CD4-positive, alpha-beta T cell (primary cell): ENCODE results near the gene FOXO1. TPM values are rescaled to one million over a fixed set of nuclear protein-coding genes. Genes with fewer than 3 reads are reported as not detected.

Source experiments
- ATAC-seq: fragments of 200-7000 bp; cut with Tn5 transposase; one replicate; pipeline ENCODE4 v1.10.0; 2022; ENCODE audit warnings: mild to moderate bottlenecking; ENCODE audit not compliant: poor library complexity
- CTCF ChIA-PET: fragments of 350-600 bp; sonication (Branson Sonifier 250); formaldehyde crosslinking; loops from one replicate; lab custom pipeline; 2021; ENCODE audit warnings: antibody characterized with exemption, inconsistent platforms; lab: Charles Lee
- POLR2A ChIA-PET: fragments of 350-600 bp; sonication (Branson Sonifier 250); formaldehyde crosslinking; loops from one replicate; lab custom pipeline; 2021; ENCODE audit warnings: antibody characterized with exemption, inconsistent platforms; lab: Charles Lee
- DNase-seq, 14 experiments: peaks; one replicate each; pipeline ENCODE4 v3.0.0-alpha.2; 2013 to 2020; ENCODE audit warnings: mixed read lengths in 2 of 14
- H3K27ac ChIP-seq, 2 donors: one replicate each; pipeline versions ENCODE4 v1.5.1 to v1.7.0; 2013; ENCODE audit warnings: low read length in 2 of 2, low read depth in 1 of 2, mild to moderate bottlenecking in 1 of 2
- H3K27me3 ChIP-seq, 2 experiments: 1 replicate in 1 of 2; 2 replicates in 1 of 2; pipeline versions ENCODE4 v1.6.1 to v1.7.0; 2013; ENCODE audit warnings: low read length in 2 of 2, control low read depth in 1 of 2, mild to moderate bottlenecking in 1 of 2, moderate library complexity in 1 of 2; ENCODE audit not compliant: insufficient read depth in 2 of 2, control insufficient read depth in 1 of 2
- H3K36me3 ChIP-seq: one replicate; pipeline ENCODE4 v1.6.1; 2013; ENCODE audit warnings: low read length, control low read depth; ENCODE audit not compliant: insufficient read depth
- H3K4me1 ChIP-seq: one replicate; pipeline ENCODE4 v1.6.1; 2013; ENCODE audit warnings: low read length, control low read depth; ENCODE audit not compliant: insufficient read depth
- H3K4me3 ChIP-seq: one replicate; pipeline ENCODE4 v1.5.1; 2013; ENCODE audit warnings: mild to moderate bottlenecking, low read length, moderate library complexity
- H3K9me3 ChIP-seq, 2 experiments: 1 replicate in 1 of 2; 2 replicates in 1 of 2; pipeline versions ENCODE4 v1.6.1 to v1.7.0; 2013; ENCODE audit warnings: low read length in 2 of 2, mild to moderate bottlenecking in 2 of 2, control low read depth in 1 of 2, moderate library complexity in 1 of 2; ENCODE audit not compliant: control insufficient read depth in 1 of 2, insufficient read depth in 1 of 2
- H3K27ac Mint-ChIP-seq: one replicate; pipeline ENCODE4 v1.8.0; 2020; ENCODE audit warnings: mixed read lengths
- H3K27me3 Mint-ChIP-seq: one replicate; pipeline ENCODE4 v1.8.0; 2021; ENCODE audit warnings: mixed read lengths
- H3K36me3 Mint-ChIP-seq: one replicate; pipeline ENCODE4 v1.8.0; 2021; ENCODE audit warnings: low read depth, mixed read lengths
- H3K4me1 Mint-ChIP-seq: one replicate; pipeline ENCODE4 v1.8.0; 2021; ENCODE audit warnings: low read depth, mixed read lengths
- H3K4me3 Mint-ChIP-seq: one replicate; pipeline ENCODE4 v1.8.0; 2020; ENCODE audit warnings: mild to moderate bottlenecking, mixed read lengths
- H3K9me3 Mint-ChIP-seq: one replicate; pipeline ENCODE4 v1.8.0; 2020; ENCODE audit warnings: mixed read lengths
- intact Hi-C, 2 experiments: fragments of 100-400 bp; cut with DNase I in 1 of 2; cut with micrococcal nuclease in 1 of 2; formaldehyde crosslinking; loops; one replicate each; pipeline versions ENCODE4 v1.15.1 to v1.9.0; 2023 to 2025; cut with DNase I, micrococcal nuclease
- total RNA-seq, 174 experiments: library from RNA in 2 of 174; stranded (reverse) in 2 of 174; gene quantifications; one replicate each; pipeline ENCODE4 v1.2.3 and lab custom pipeline; 2021 to 2026
- TF ChIP-seq, protein P1 (sequence below): fragments of 200-600 bp; IDR thresholded peaks from one replicate; pipeline ENCODE4 v1.8.0; 2022; ENCODE audit warnings: antibody characterized with exemption, mild to moderate bottlenecking

The FOXO1 gene
- total RNA-seq, 2 experiments from 2014 or later, result 93.1 to 101 TPM

DNA sequence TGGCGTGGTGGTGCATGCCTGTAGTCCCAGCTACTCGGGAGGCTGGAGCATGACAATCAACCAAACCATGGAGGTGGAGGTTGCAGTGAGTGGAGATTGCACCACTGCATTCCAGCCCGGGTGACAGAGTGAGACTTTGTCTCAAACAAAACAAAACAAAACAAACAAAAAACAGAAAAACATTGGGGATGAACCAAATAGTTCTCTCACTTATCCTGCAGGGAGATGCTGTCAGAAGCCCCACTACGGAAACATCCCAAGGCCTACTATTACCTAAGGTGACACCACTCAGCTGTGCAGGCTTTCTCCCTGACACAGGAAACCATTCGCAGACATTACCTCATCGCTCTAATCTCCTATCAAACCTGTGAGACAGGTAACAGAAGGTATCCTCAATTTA, 113.5 kb downstream of the FOXO1 start:
- CTCF ChIA-PET, result no interaction called here
- ATAC-seq (peak; percentile 68), DNase-seq (peak in 2 of 14 experiments; percentile 25 to 28)
- Mint-ChIP-seq H3K4me1 (peaks cover 83% of the 10 kb centered on the region), H3K36me3 (peaks cover 45% of the 10 kb centered on the region), H3K9me3 (peaks cover 6% of the 10 kb centered on the region), H3K27me3 (no peaks in the 10 kb centered on the region), H3K27ac (peak overlapping the region; percentile 71), H3K4me3 (no peak overlapping the region)
- TF ChIP-seq, protein P1, sequence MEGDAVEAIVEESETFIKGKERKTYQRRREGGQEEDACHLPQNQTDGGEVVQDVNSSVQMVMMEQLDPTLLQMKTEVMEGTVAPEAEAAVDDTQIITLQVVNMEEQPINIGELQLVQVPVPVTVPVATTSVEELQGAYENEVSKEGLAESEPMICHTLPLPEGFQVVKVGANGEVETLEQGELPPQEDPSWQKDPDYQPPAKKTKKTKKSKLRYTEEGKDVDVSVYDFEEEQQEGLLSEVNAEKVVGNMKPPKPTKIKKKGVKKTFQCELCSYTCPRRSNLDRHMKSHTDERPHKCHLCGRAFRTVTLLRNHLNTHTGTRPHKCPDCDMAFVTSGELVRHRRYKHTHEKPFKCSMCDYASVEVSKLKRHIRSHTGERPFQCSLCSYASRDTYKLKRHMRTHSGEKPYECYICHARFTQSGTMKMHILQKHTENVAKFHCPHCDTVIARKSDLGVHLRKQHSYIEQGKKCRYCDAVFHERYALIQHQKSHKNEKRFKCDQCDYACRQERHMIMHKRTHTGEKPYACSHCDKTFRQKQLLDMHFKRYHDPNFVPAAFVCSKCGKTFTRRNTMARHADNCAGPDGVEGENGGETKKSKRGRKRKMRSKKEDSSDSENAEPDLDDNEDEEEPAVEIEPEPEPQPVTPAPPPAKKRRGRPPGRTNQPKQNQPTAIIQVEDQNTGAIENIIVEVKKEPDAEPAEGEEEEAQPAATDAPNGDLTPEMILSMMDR, result no peak
- intact Hi-C loops, result no loop called here
- Histone ChIP-seq H3K27me3 (no peaks in the 10 kb centered on the region), H3K9me3 (no peaks in the 10 kb centered on the region), H3K27ac (peak overlapping the region in 1 of 2 donors; percentile 34), H3K4me1 (peaks cover 6% of the 10 kb centered on the region), H3K36me3 (peaks cover 15% of the 10 kb centered on the region), H3K4me3 (no peak overlapping the region)
- POLR2A ChIA-PET, result no interaction called here

DNA sequence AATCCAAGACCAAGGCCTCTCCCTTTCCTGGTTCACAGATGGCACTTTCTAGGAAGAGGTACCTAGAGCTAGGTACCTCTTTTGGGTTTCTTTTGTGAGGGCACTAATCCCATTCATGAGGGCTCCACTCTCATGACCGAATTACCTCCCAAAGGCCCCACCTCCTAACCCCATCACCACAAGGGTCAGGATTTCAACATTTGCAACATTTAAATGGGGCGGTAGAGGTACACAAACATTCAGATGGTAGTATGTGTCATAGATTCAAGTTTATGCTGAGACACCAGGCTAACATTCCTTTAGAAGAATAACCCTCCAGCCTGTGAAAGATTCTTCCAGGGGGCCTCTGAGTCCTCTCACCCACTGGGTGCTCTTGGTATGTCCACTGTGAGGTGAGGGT, 116.3 kb downstream of the FOXO1 start:
- intact Hi-C loops, result no loop called here
- TF ChIP-seq, protein P1, result peak; percentile 2
- ChIA-PET POLR2A (interaction anchor here (0.8 kb wide), 1 partner anchor 15 kb away, joined by 3 read pairs; no protein-coding TSS in a partner anchor), CTCF (no interaction called here)
- peaks cover 1% of the 10 kb centered on the region for H3K36me3 ChIP-seq
- peak overlapping the region; percentile 71 for H3K27ac Mint-ChIP-seq
- no peaks in the 10 kb centered on the region for H3K27me3 Mint-ChIP-seq
- no peak for ATAC-seq
- no peak overlapping the region for H3K4me3 ChIP-seq
- no peak overlapping the region for H3K4me3 Mint-ChIP-seq
- peaks cover 17% of the 10 kb centered on the region for H3K36me3 Mint-ChIP-seq
- peaks cover 69% of the 10 kb centered on the region for H3K4me1 Mint-ChIP-seq
- H3K4me1 ChIP-seq, result peaks cover 6% of the 10 kb centered on the region
- H3K27me3 ChIP-seq, result no peaks in the 10 kb centered on the region
- DNase-seq, result no peak
- no peaks in the 10 kb centered on the region for H3K9me3 ChIP-seq
- H3K27ac ChIP-seq, result no peak overlapping the region
- H3K9me3 Mint-ChIP-seq, result peaks cover 6% of the 10 kb centered on the region

DNA sequence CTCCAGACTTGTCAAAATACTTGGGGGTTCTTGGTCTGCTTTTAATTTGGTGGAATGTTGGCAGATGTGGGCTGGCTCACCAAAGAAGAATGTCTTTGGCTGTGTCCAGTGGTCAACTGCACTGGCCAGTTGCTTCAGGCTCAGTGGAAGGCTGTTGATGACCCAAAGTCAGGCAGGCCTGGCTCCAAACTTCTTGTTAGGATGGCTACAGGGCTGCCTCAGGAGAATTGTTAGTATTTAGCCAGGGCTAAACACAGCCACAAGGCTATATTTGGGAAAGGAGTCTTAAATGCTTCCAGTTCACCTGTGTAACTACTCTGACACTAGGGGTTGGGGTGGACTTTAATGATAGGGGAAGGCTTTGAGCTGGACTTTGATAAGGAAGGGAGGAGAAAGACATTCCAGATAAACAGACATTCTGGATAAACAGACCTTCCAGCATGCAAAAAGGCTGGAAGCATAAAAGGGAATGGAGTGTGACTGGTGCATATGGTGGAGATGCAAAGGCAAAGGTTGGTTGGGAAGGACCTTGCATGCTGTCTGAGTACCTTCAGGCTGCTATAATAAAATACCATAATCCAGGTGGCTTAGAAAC, 116.8 kb downstream of the FOXO1 start:
- H3K36me3 Mint-ChIP-seq, result peaks cover 12% of the 10 kb centered on the region
- no peak overlapping the region for H3K4me3 Mint-ChIP-seq
- H3K9me3 ChIP-seq, result no peaks in the 10 kb centered on the region
- no peaks in the 10 kb centered on the region for H3K27me3 Mint-ChIP-seq
- no peak for ATAC-seq
- no peaks in the 10 kb centered on the region for H3K27me3 ChIP-seq
- peaks cover 68% of the 10 kb centered on the region for H3K4me1 Mint-ChIP-seq
- no peak for DNase-seq
- peaks cover 6% of the 10 kb centered on the region for H3K9me3 Mint-ChIP-seq
- H3K27ac ChIP-seq, result peak overlapping the region in 1 of 2 donors; percentile 26
- no peak overlapping the region for H3K4me3 ChIP-seq
- TF ChIP-seq, protein P1, result peak; percentile 4
- H3K27ac Mint-ChIP-seq, result peak overlapping the region; percentile 71
- CTCF ChIA-PET, result no interaction called here
- no peaks in the 10 kb centered on the region for H3K36me3 ChIP-seq
- intact Hi-C loops, result no loop called here
- H3K4me1 ChIP-seq, result peaks cover 6% of the 10 kb centered on the region
- POLR2A ChIA-PET, result interaction anchor here (0.8 kb wide), 1 partner anchor 16 kb away, joined by 3 read pairs; no protein-coding TSS in a partner anchor
